PFSK-1 (cell line): Measurements from ENCODE around the gene MPO.

Experiments
- FOXP2 ChIP-seq: optimal IDR thresholded peaks from 2 replicates; pipeline ENCODE3; 2011; ENCODE audit warnings: borderline replicate concordance, control low read depth, inconsistent platforms; ENCODE audit not compliant: insufficient read depth; ENCODE audit errors: extremely low read length, extremely low read depth
- POLR2AphosphoS5 ChIP-seq: IDR thresholded peaks from 2 replicates; pipeline ENCODE4 v1.6.1; 2012; ENCODE audit warnings: low read depth, mild to moderate bottlenecking, control low read depth, low read length, moderate library complexity
- SIN3A ChIP-seq: IDR thresholded peaks from 2 replicates; pipeline ENCODE4 v1.6.1; 2012; ENCODE audit warnings: mild to moderate bottlenecking, low read length, moderate library complexity, borderline replicate concordance; ENCODE audit not compliant: insufficient read depth
- TAF1 ChIP-seq: IDR thresholded peaks from 2 replicates; pipeline ENCODE4 v1.6.1; 2012; ENCODE audit warnings: low read length, control low read depth, borderline replicate concordance; ENCODE audit not compliant: insufficient read depth
- TF ChIP-seq, protein P1 (sequence below), 2 experiments: IDR thresholded peaks; 2 replicates each; pipeline versions ENCODE4 v1.6.1 to v1.8.0; 2011 to 2012; ENCODE audit warnings: low read depth in 2 of 2, low read length in 2 of 2, control low read depth in 1 of 2, inconsistent platforms in 1 of 2, mild to moderate bottlenecking in 1 of 2, moderate library complexity in 1 of 2; ENCODE audit not compliant: insufficient read depth in 1 of 2

MPO gene

GRCh38 chr17:58283674-58284612, 3.2 kb upstream of the MPO start:
- TF ChIP-seq POLR2AphosphoS5 (no peak), SIN3A (no peak), FOXP2 (no peak), TAF1 (no peak)
- TF ChIP-seq, protein P1, sequence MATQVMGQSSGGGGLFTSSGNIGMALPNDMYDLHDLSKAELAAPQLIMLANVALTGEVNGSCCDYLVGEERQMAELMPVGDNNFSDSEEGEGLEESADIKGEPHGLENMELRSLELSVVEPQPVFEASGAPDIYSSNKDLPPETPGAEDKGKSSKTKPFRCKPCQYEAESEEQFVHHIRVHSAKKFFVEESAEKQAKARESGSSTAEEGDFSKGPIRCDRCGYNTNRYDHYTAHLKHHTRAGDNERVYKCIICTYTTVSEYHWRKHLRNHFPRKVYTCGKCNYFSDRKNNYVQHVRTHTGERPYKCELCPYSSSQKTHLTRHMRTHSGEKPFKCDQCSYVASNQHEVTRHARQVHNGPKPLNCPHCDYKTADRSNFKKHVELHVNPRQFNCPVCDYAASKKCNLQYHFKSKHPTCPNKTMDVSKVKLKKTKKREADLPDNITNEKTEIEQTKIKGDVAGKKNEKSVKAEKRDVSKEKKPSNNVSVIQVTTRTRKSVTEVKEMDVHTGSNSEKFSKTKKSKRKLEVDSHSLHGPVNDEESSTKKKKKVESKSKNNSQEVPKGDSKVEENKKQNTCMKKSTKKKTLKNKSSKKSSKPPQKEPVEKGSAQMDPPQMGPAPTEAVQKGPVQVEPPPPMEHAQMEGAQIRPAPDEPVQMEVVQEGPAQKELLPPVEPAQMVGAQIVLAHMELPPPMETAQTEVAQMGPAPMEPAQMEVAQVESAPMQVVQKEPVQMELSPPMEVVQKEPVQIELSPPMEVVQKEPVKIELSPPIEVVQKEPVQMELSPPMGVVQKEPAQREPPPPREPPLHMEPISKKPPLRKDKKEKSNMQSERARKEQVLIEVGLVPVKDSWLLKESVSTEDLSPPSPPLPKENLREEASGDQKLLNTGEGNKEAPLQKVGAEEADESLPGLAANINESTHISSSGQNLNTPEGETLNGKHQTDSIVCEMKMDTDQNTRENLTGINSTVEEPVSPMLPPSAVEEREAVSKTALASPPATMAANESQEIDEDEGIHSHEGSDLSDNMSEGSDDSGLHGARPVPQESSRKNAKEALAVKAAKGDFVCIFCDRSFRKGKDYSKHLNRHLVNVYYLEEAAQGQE (IDR thresholded peaks at IDR 0.05; ENCODE audit: insufficient read depth in 1 of 2, low read depth in 2 of 2, low read length in 2 of 2) = no peak

GRCh38 chr17:58282442-58282841, 1.7 kb upstream of the MPO start:
- no peak for TF ChIP-seq FOXP2
- no peak for TF ChIP-seq POLR2AphosphoS5
- TF ChIP-seq TAF1 = no peak
- TF ChIP-seq, protein P1 (IDR thresholded peaks at IDR 0.05; ENCODE audit: insufficient read depth in 1 of 2, low read depth in 2 of 2, low read length in 2 of 2) = no peak
- TF ChIP-seq SIN3A = no peak

- TF ChIP-seq TAF1 = no peak
- TF ChIP-seq FOXP2 = no peak
- TF ChIP-seq, protein P1 (IDR thresholded peaks at IDR 0.05; ENCODE audit: insufficient read depth in 1 of 2, low read depth in 2 of 2, low read length in 2 of 2) = no peak
- no peak for TF ChIP-seq POLR2AphosphoS5
- TF ChIP-seq SIN3A = no peak
Measured at GRCh38 chr17:58281511-58282011, 826 bp upstream of the MPO start.

GRCh38 chr17:58279736-58280479, 827 bp downstream of the MPO start:
- TF ChIP-seq SIN3A (no peak), FOXP2 (no peak), TAF1 (no peak), POLR2AphosphoS5 (no peak)
- TF ChIP-seq, protein P1 (IDR thresholded peaks at IDR 0.05; ENCODE audit: insufficient read depth in 1 of 2, low read depth in 2 of 2, low read length in 2 of 2) = no peak
